Inflammatory macrophage treated with lipopolysaccharide for 1 hour (primary cell): ENCODE results near the gene FOXM1.
"Not testable (repeated sequence)": the region's sequence is repeated elsewhere in the genome, so short reads cannot be mapped to it uniquely, and the experiment has no call there.

Experiments
- DNase-seq, 2 donors: peaks; one replicate each; pipeline ENCODE4 v3.0.0-alpha.2; 2020 to 2022

The FOXM1 gene

GRCh38 chr12:2877953-2878732 lies 1.2 kb upstream of the FOXM1 start:
- DNase-seq = peak; percentile 88 to 91

- DNase-seq = peak in 1 of 2 donors; percentile 11
These were observed 435 bp downstream of the FOXM1 start for GRCh38 chr12:2876431-2877046.

GRCh38 chr12:2868986-2869632 lies 7.9 kb downstream of the FOXM1 start:
- DNase-seq = not testable (repeated sequence)

GRCh38 chr12:2864198-2864597 lies 12.8 kb downstream of the FOXM1 start:
- no peak for DNase-seq

- not testable (repeated sequence) for DNase-seq
These were observed 13.6 kb downstream of the FOXM1 start for GRCh38 chr12:2863402-2863801.

GRCh38 chr12:2862876-2863275 lies 14.1 kb downstream of the FOXM1 start:
- DNase-seq = no peak

GRCh38 chr12:2860170-2860569 lies 16.8 kb downstream of the FOXM1 start:
- no peak for DNase-seq

- no peak for DNase-seq
These were observed 18.0 kb downstream of the FOXM1 start for GRCh38 chr12:2858944-2859421.

GRCh38 chr12:2858334-2858733 lies 18.6 kb downstream of the FOXM1 start:
- DNase-seq = no peak

- DNase-seq = no peak
These were observed 19.4 kb downstream of the FOXM1 start for GRCh38 chr12:2857576-2857975.

GRCh38 chr12:2857021-2857431 lies 19.9 kb downstream of the FOXM1 start, which contains the start of gene TEX52:
TEX52 (minus strand) TSS chr12:2857039; CDS start chr12:2857026, 13 bp downstream.
- DNase-seq = no peak

- no peak for DNase-seq
These were observed 20.9 kb downstream of the FOXM1 start for GRCh38 chr12:2856051-2856450.

- DNase-seq = no peak
These were observed 21.4 kb downstream of the FOXM1 start for GRCh38 chr12:2855546-2855945.

GRCh38 chr12:2854669-2855453 lies 22.1 kb downstream of the FOXM1 start:
- DNase-seq = no peak

GRCh38 chr12:2853626-2854025 lies 23.3 kb downstream of the FOXM1 start:
- DNase-seq = peak; percentile 10 to 65

GRCh38 chr12:2851931-2852330 lies 25.0 kb downstream of the FOXM1 start:
- DNase-seq = no peak

- DNase-seq = peak in 1 of 2 donors; percentile 4
These were observed 31.7 kb downstream of the FOXM1 start for GRCh38 chr12:2845280-2845679.

GRCh38 chr12:2844786-2845185 lies 32.2 kb downstream of the FOXM1 start:
- DNase-seq = no peak

- DNase-seq = no peak
These were observed 34.0 kb downstream of the FOXM1 start for GRCh38 chr12:2842948-2843347.

- DNase-seq = no peak
These were observed 35.8 kb downstream of the FOXM1 start for GRCh38 chr12:2841056-2841650.

- DNase-seq = peak; percentile 32 to 64
These were observed 40.4 kb downstream of the FOXM1 start for GRCh38 chr12:2836574-2836973.

- no peak for DNase-seq
These were observed 41.1 kb downstream of the FOXM1 start for GRCh38 chr12:2835691-2836403.
